HepG2 (cell line): Measurements from ENCODE around the gene STK10. TPM values are rescaled to one million over a fixed set of nuclear protein-coding genes. Genes with fewer than 3 reads are reported as not detected.

Experiments used
- ATAC-seq: fragments of 200-7000 bp; cut with Tn5 transposase; 3 replicates; pipeline ENCODE4 v1.9.1; 2020; ENCODE audit warnings: mild to moderate bottlenecking, moderate library complexity
- BruUV-seq: library from RNA; stranded (reverse); fragments of 400-500 nt; replicated peaks from 2 replicates; lab custom pipeline; 2021; lab: Mats Ljungman, UMichigan
- CTCF ChIA-PET: fragments of 300-600 bp; formaldehyde crosslinking; extraction: SDS; loops from one replicate; lab custom pipeline; 2021; ENCODE audit warnings: low total read pairs, inconsistent platforms, low intra/inter-chr PET ratio; lab: Yijun Ruan, JAX
- POLR2A ChIA-PET: fragments of 350-600 bp; sonication (Branson Sonifier 250); formaldehyde crosslinking; loops from one replicate; lab custom pipeline; 2020; ENCODE audit warnings: antibody characterized with exemption, inconsistent platforms; lab: Yijun Ruan, JAX
- DNase-seq: peaks from one replicate; pipeline ENCODE4 v3.0.0-alpha.2; 2015; ENCODE audit warnings: low spot score
- FAIRE-seq: peaks from 3 replicates; lab custom pipeline; 2011; peaks lifted over from hg19 to GRCh38; lab: Jason Lieb, UNC
- H2AFZ ChIP-seq: one replicate; pipeline ENCODE4 v1.6.1; 2011; ENCODE audit warnings: low read length, inconsistent platforms
- H3K27ac ChIP-seq: fragments of 300-600 bp; 3 replicates; pipeline ENCODE4 v1.8.0; 2011; ENCODE audit warnings: mixed run types, mild to moderate bottlenecking, mixed read lengths, low read length, inconsistent platforms; ENCODE audit not compliant: insufficient read depth; ENCODE audit errors: extremely low read length
- H3K27me3 ChIP-seq, 2 experiments: fragments of 200-600 bp in 1 of 2; 2 replicates in 1 of 2; 3 replicates in 1 of 2; pipeline versions ENCODE4 v1.6.0 to v1.8.0; 2011; ENCODE audit warnings: low read length in 2 of 2, mild to moderate bottlenecking in 2 of 2, moderate library complexity in 2 of 2, inconsistent platforms in 1 of 2; ENCODE audit not compliant: insufficient read depth in 2 of 2, control insufficient read depth in 1 of 2
- H3K36me3 ChIP-seq, 2 experiments: fragments of 200-600 bp in 1 of 2; replicated peaks in 1 of 2; 2 replicates in 1 of 2; 3 replicates in 1 of 2; pipeline versions ENCODE4 v1.5.1 to v1.8.0; 2011; ENCODE audit warnings: low read length in 2 of 2, inconsistent platforms in 1 of 2; ENCODE audit not compliant: insufficient read depth in 2 of 2, control insufficient read depth in 1 of 2
- H3K4me1 ChIP-seq: 2 replicates; pipeline ENCODE4 v1.5.1; 2012; ENCODE audit warnings: low read length, inconsistent platforms; ENCODE audit not compliant: insufficient read depth
- H3K4me2 ChIP-seq: 2 replicates; pipeline ENCODE4 v1.6.0; 2011; ENCODE audit warnings: low read depth, low read length, inconsistent platforms
- H3K4me3 ChIP-seq, 3 experiments: fragments of 200-600 bp in 1 of 3; sonication (generic), shearing (Covaris generic) in 1 of 3; replicated peaks in 1 of 3; 2 replicates each; pipeline ENCODE4 v1.5.1; 2011 to 2016; ENCODE audit warnings: low read length in 3 of 3, inconsistent platforms in 2 of 3, low read depth in 2 of 3, mild to moderate bottlenecking in 2 of 3, control low read depth in 1 of 3, mixed read lengths in 1 of 3; ENCODE audit not compliant: insufficient read depth in 1 of 3
- H3K79me2 ChIP-seq: one replicate; pipeline ENCODE4 v1.6.1; 2011; ENCODE audit warnings: low read length, inconsistent platforms; ENCODE audit not compliant: insufficient read depth
- H3K9ac ChIP-seq: 2 replicates; pipeline ENCODE4 v1.6.0; 2011; ENCODE audit warnings: mild to moderate bottlenecking, low read depth, low read length, inconsistent platforms; ENCODE audit not compliant: insufficient read depth
- H3K9me3 ChIP-seq: 2 replicates; pipeline ENCODE4 v1.5.1; 2012; ENCODE audit warnings: mild to moderate bottlenecking, low read length
- H4K20me1 ChIP-seq: 2 replicates; pipeline ENCODE4 v1.6.0; 2011; ENCODE audit warnings: inconsistent platforms, mild to moderate bottlenecking, low read length, moderate library complexity; ENCODE audit not compliant: insufficient read depth
- BHLHE40 ChIP-seq: IDR thresholded peaks from 2 replicates; pipeline ENCODE4 v1.6.1; 2011; ENCODE audit warnings: low read length, improper control_type of control experiment
- HIVEP1 ChIP-seq: sonication (generic); formaldehyde crosslinking; IDR thresholded peaks from 2 replicates; pipeline ENCODE4 v1.4.0; 2020; ENCODE audit warnings: mild to moderate bottlenecking, missing genetic modification reagents
- HMGA1 ChIP-seq: sonication (generic); formaldehyde crosslinking; conservative IDR thresholded peaks from 2 replicates; pipeline ENCODE4 v1.4.0; 2020; ENCODE audit warnings: missing genetic modification reagents
- MED8 ChIP-seq: sonication (generic); formaldehyde crosslinking; IDR thresholded peaks from 2 replicates; pipeline ENCODE4 v1.8.1; 2023; ENCODE audit warnings: mild to moderate bottlenecking, missing genetic modification reagents; ENCODE audit not compliant: insufficient replicate concordance
- RNF2 ChIP-seq: fragments of 450-650 bp; conservative IDR thresholded peaks from 2 replicates; pipeline ENCODE4 v1.6.1; 2016; ENCODE audit warnings: low read depth
- SMARCC2 ChIP-seq: fragments of 450-650 bp; IDR thresholded peaks from 2 replicates; pipeline ENCODE4 v1.6.1; 2017; ENCODE audit warnings: antibody characterized with exemption, mild to moderate bottlenecking
- SOX6 ChIP-seq, 2 experiments: fragments of 450-650 bp in 1 of 2; sonication (generic) in 1 of 2; formaldehyde crosslinking in 1 of 2; IDR thresholded peaks; 2 replicates each; pipeline versions ENCODE4 v1.4.0 to v1.6.1; 2017 to 2020; ENCODE audit warnings: antibody characterized with exemption in 1 of 2, mild to moderate bottlenecking in 1 of 2, missing genetic modification reagents in 1 of 2
- SYNCRIP ChIP-seq: fragments of 200-400 bp; formaldehyde crosslinking; IDR thresholded peaks from 2 replicates; pipeline ENCODE4 v1.6.1; 2018; ENCODE audit warnings: mild to moderate bottlenecking, low read depth, low read length; ENCODE audit not compliant: insufficient read depth
- ZNF350 ChIP-seq: sonication (generic); formaldehyde crosslinking; IDR thresholded peaks from 2 replicates; pipeline ENCODE4 v1.4.0; 2020; ENCODE audit warnings: mild to moderate bottlenecking, low read depth, missing genetic modification reagents, borderline replicate concordance
- ZNF674 ChIP-seq: sonication (generic); formaldehyde crosslinking; IDR thresholded peaks from 2 replicates; pipeline ENCODE4 v1.5.0; 2020; ENCODE audit warnings: low read depth, mild to moderate bottlenecking, missing genetic modification reagents
- WGBS: methylation state at CpG from one replicate; pipeline ENCODE4 v1.1.6; 2017; ENCODE audit warnings: low lambda C conversion rate; 5-methylcytosine and 5-hydroxymethylcytosine counted together
- in situ Hi-C: cut with HindIII; loops from 2 replicates; pipeline ENCODE4 v1.10.0; 2017; ENCODE audit warnings: low pct_unique_long_range_greater_than_20kb; ENCODE audit not compliant: extremely low pct_ligation_motif_present
- intact Hi-C: fragments of 100-400 bp; cut with micrococcal nuclease; formaldehyde crosslinking; loops from one replicate; pipeline ENCODE4 v1.10.0; 2022; ENCODE audit not compliant: unreplicated experiment
- polyA plus RNA-seq, 8 experiments: library from polyadenylated mRNA; depleted of rRNA in 3 of 8; stranded (reverse) in 7 of 8; unstranded in 1 of 8; fragments of >200 nt; fragmentation: Illumina TruSeq in 4 of 8; extraction: Trizol in 4 of 8; gene quantifications; 2 replicates each; pipeline versions ENCODE4 v1.2.1 to v1.2.3, GENCODE V29; 2011 to 2016; ENCODE audit warnings: low read depth in 4 of 8, missing spikeins in 1 of 8, mixed read lengths in 1 of 8; ENCODE audit not compliant: insufficient read depth in 1 of 8
- total RNA-seq, 5 experiments: library from RNA; depleted of rRNA; stranded (reverse); fragments of >200 nt; fragmentation: Illumina TruSeq; extraction: Trizol; gene quantifications; 2 replicates each; pipeline ENCODE4 v1.2.3, GENCODE V29; 2016; ENCODE audit warnings: low read depth in 1 of 5

STK10 gene
- total and polyA plus RNA-seq, 2 of the 13 experiments (the other 11 are each of a cell fraction or from before 2014, with no cell fraction given), result 7.0 to 7.2 TPM

GRCh38 chr5:172107571-172107970, 80.5 kb downstream of the STK10 start:
- 89% methylated on average over 13 of the region's 13 CpGs for WGBS
- Histone ChIP-seq H3K79me2 (no peaks in the 10 kb centered on the region), H3K9me3 (no peaks in the 10 kb centered on the region), H3K27me3 (no peaks in the 10 kb centered on the region), H2AFZ (no peak overlapping the region), H3K27ac (no peak overlapping the region), H3K36me3 (peaks cover 0 to 2% of the 10 kb centered on the region in 2 experiments; a peak in 1 of 5 replicates)
- in situ Hi-C loops, result loop anchor here (10.0 kb wide), 1 partner anchor 177 kb away; the partner anchor contains the start of gene UBTD2
- CTCF ChIA-PET, result interaction anchor here (1.8 to 3.2 kb wide), 2 partner anchors 81 to 186 kb away, joined by 12 to 40 read pairs; partner anchors contain the start of gene STK10
- DNase-seq, result no peak
- no TSS peak for BruUV-seq
- no peak for TF ChIP-seq SYNCRIP
- TF ChIP-seq HMGA1 (CRISPR knock-in tag), result no peak
- TF ChIP-seq SMARCC2, result no peak
- no peak for TF ChIP-seq MED8 (CRISPR knock-in tag)
- no peak for TF ChIP-seq ZNF674 (CRISPR knock-in tag)
- no peak for TF ChIP-seq ZNF350 (CRISPR knock-in tag)
- TF ChIP-seq RNF2, result no peak
- TF ChIP-seq BHLHE40, result no peak
- TF ChIP-seq HIVEP1 (CRISPR knock-in tag), result no peak
- TF ChIP-seq SOX6 (IDR thresholded peaks at IDR 0.05), result no peak
- no peak for TF ChIP-seq SOX6 (CRISPR knock-in tag; IDR thresholded peaks at IDR 0.05)
- TF ChIP-seq, all 625 proteins: peak for 0
- Histone ChIP-seq H3K9ac (no peak overlapping the region), H3K4me3 (no peak overlapping the region), H4K20me1 (no peaks in the 10 kb centered on the region), H3K4me2 (no peak overlapping the region), H3K4me1 (peaks cover 23% of the 10 kb centered on the region)
- FAIRE-seq (no peak), ATAC-seq (no peak)
- POLR2A ChIA-PET, result no interaction called here
- intact Hi-C loops, result loop anchor here (1.0 kb wide), 2 partner anchors 81 to 186 kb away; partner anchors contain the start of gene STK10
